ENCODE data around the gene MAP4K4. TPM values are rescaled to one million over a fixed set of nuclear protein-coding genes. Genes with fewer than 3 reads are reported as not detected.
"Not testable (repeated sequence)": the region's sequence is repeated elsewhere in the genome, so short reads cannot be mapped to it uniquely, and the experiment has no call there.

MAP4K4 gene
- polyA plus RNA-seq, 1 donor (not counting 4 experiments of a cell fraction or from before 2014, with no cell fraction given): 84.1 TPM

DNA sequence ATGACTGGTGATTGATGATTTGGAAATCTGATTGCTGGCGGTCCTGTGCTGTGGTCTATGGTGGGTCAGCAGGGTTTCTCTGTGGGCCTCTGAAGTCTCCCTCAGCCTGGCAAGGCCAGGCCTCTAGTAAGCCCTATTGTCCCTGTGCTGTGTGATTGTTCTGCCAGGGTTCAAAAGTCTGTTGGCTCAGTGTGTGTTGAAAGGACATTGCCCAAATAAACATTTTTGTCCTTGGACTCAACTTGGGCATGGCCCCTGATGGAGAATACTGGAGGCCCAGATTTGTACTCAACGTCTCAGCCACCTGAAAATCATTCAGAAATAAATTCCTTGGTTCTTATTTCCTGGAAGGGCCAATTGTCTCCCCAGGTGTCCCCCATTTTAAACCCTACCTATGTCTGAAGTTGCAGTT lies 74.4 kb downstream of the MAP4K4 start:
- Histone ChIP-seq H3K4me2 (ENCODE audit: control insufficient read depth, extremely low read depth, insufficient read depth, low read depth, low read length) (no peak overlapping the region), H3K27ac (ENCODE audit: control insufficient read depth, insufficient read depth, low read length) (no peak overlapping the region), H2AFZ (ENCODE audit: control insufficient read depth, low read length) (no peak overlapping the region), H3K9me1 (ENCODE audit: control insufficient read depth, extremely low read depth, insufficient read depth, low read length) (no peaks in the 10 kb centered on the region), H3K9me3 (ENCODE audit: control insufficient read depth, low read depth, low read length) (no peaks in the 10 kb centered on the region), H3K36me3 (ENCODE audit: control insufficient read depth in 2 of 2, extremely low read depth in 1 of 2, insufficient read depth in 2 of 2, low read length in 2 of 2) (no peaks in the 10 kb centered on the region), H3K4me3 (ENCODE audit: control insufficient read depth in 2 of 3, extremely low read depth in 1 of 3, insufficient read depth in 2 of 3, low read depth in 1 of 3, low read length in 3 of 3) (no peak overlapping the region), H3K79me2 (ENCODE audit: control insufficient read depth, insufficient read depth, low read length) (peaks cover 95% of the 10 kb centered on the region), H3K4me1 (ENCODE audit: control insufficient read depth, extremely low read depth, insufficient read depth, low read length) (peaks cover 20% of the 10 kb centered on the region), H3K9ac (ENCODE audit: control insufficient read depth, extremely low read depth, insufficient read depth, low read length) (no peak overlapping the region), H4K20me1 (ENCODE audit: control insufficient read depth, extremely low read depth, insufficient read depth, low read length) (peaks cover 2% of the 10 kb centered on the region), H3K27me3 (ENCODE audit: control insufficient read depth, extremely low read depth, insufficient read depth, low read length) (no peaks in the 10 kb centered on the region)
- no peak for FAIRE-seq
- no peak for TF ChIP-seq EZH2 (IDR thresholded peaks at IDR 0.05; ENCODE audit: low read length)
- TF ChIP-seq, protein P1, sequence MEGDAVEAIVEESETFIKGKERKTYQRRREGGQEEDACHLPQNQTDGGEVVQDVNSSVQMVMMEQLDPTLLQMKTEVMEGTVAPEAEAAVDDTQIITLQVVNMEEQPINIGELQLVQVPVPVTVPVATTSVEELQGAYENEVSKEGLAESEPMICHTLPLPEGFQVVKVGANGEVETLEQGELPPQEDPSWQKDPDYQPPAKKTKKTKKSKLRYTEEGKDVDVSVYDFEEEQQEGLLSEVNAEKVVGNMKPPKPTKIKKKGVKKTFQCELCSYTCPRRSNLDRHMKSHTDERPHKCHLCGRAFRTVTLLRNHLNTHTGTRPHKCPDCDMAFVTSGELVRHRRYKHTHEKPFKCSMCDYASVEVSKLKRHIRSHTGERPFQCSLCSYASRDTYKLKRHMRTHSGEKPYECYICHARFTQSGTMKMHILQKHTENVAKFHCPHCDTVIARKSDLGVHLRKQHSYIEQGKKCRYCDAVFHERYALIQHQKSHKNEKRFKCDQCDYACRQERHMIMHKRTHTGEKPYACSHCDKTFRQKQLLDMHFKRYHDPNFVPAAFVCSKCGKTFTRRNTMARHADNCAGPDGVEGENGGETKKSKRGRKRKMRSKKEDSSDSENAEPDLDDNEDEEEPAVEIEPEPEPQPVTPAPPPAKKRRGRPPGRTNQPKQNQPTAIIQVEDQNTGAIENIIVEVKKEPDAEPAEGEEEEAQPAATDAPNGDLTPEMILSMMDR (optimal IDR thresholded peaks at IDR 0.05 in 1 of 3, IDR thresholded peaks at IDR 0.05 in 1 of 3, conservative IDR thresholded peaks at IDR 0.05 in 1 of 3; ENCODE audit: extremely low read depth in 1 of 3, insufficient read depth in 2 of 3, low read length in 3 of 3): no peak
- dilution Hi-C loops (cut with MboI; ENCODE audit: extremely low pct_ligation_motif_present, low sequenced_read_pairs): no loop called here
- DNase-seq (ENCODE audit: low read depth, low spot score): no peak

DNA sequence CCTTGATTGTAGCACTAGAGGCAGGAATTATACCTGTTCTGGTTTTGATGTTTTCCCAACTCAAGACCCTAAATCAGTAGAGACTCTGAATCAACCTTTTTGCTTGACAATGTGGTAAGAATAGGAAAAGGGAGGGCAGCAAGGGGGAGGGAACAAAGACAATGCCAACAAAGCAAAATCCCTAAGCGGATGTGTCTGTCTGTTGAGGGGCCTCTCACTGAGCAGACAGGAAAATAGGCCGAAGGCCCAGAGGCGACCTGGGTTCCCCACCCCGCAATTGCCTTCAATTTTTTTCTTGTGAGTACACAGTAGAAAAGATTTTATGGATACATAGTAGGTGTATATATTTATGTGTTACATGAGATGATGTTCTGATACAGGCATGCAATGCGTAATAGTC lies 75.6 kb downstream of the MAP4K4 start:
- no peak for FAIRE-seq
- no peak for DNase-seq (ENCODE audit: low read depth, low spot score)
- H3K27me3 ChIP-seq (ENCODE audit: control insufficient read depth, extremely low read depth, insufficient read depth, low read length): no peaks in the 10 kb centered on the region
- H3K9ac ChIP-seq (ENCODE audit: control insufficient read depth, extremely low read depth, insufficient read depth, low read length): no peak overlapping the region
- H3K9me1 ChIP-seq (ENCODE audit: control insufficient read depth, extremely low read depth, insufficient read depth, low read length): peaks cover 1% of the 10 kb centered on the region
- dilution Hi-C loops (cut with MboI; ENCODE audit: extremely low pct_ligation_motif_present, low sequenced_read_pairs): no loop called here
- H3K36me3 ChIP-seq (ENCODE audit: control insufficient read depth in 2 of 2, extremely low read depth in 1 of 2, insufficient read depth in 2 of 2, low read length in 2 of 2): no peaks in the 10 kb centered on the region
- no peak overlapping the region for H3K27ac ChIP-seq (ENCODE audit: control insufficient read depth, insufficient read depth, low read length)
- no peaks in the 10 kb centered on the region for H3K9me3 ChIP-seq (ENCODE audit: control insufficient read depth, low read depth, low read length)
- peaks cover 11% of the 10 kb centered on the region for H3K4me1 ChIP-seq (ENCODE audit: control insufficient read depth, extremely low read depth, insufficient read depth, low read length)
- H3K79me2 ChIP-seq (ENCODE audit: control insufficient read depth, insufficient read depth, low read length): peaks cover 98% of the 10 kb centered on the region
- no peak overlapping the region for H3K4me2 ChIP-seq (ENCODE audit: control insufficient read depth, extremely low read depth, insufficient read depth, low read depth, low read length)
- no peak for TF ChIP-seq EZH2 (IDR thresholded peaks at IDR 0.05; ENCODE audit: low read length)
- TF ChIP-seq, protein P1 (optimal IDR thresholded peaks at IDR 0.05 in 1 of 3, IDR thresholded peaks at IDR 0.05 in 1 of 3, conservative IDR thresholded peaks at IDR 0.05 in 1 of 3; ENCODE audit: extremely low read depth in 1 of 3, insufficient read depth in 2 of 3, low read length in 3 of 3): no peak
- H3K4me3 ChIP-seq (ENCODE audit: control insufficient read depth in 2 of 3, extremely low read depth in 1 of 3, insufficient read depth in 2 of 3, low read depth in 1 of 3, low read length in 3 of 3): no peak overlapping the region
- peaks cover 2% of the 10 kb centered on the region for H4K20me1 ChIP-seq (ENCODE audit: control insufficient read depth, extremely low read depth, insufficient read depth, low read length)
- H2AFZ ChIP-seq (ENCODE audit: control insufficient read depth, low read length): no peak overlapping the region

DNA sequence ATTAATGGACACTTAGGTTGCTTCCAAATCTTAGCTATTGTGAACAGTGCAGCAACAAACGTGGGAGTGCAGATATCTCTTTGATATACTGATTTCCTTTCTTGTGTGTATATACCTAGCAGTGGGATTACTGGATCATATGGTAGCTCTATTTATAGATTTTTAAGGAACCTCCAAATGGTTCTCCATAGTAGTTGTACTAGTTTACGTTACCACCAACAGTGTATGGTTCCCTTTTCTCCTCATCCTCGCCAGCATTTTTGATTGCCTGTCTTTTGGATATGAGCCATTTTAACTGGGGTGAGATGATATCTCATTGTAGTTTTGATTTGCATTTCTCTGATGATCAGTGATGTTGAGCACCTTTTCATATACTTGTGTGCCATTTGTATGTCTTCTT lies 76.5 kb downstream of the MAP4K4 start:
- H3K4me2 ChIP-seq (ENCODE audit: control insufficient read depth, extremely low read depth, insufficient read depth, low read depth, low read length); H2AFZ ChIP-seq (ENCODE audit: control insufficient read depth, low read length); H3K9me3 ChIP-seq (ENCODE audit: control insufficient read depth, low read depth, low read length); FAIRE-seq; H3K9ac ChIP-seq (ENCODE audit: control insufficient read depth, extremely low read depth, insufficient read depth, low read length); H4K20me1 ChIP-seq (ENCODE audit: control insufficient read depth, extremely low read depth, insufficient read depth, low read length); DNase-seq (ENCODE audit: low read depth, low spot score); H3K9me1 ChIP-seq (ENCODE audit: control insufficient read depth, extremely low read depth, insufficient read depth, low read length); H3K4me3 ChIP-seq (ENCODE audit: control insufficient read depth in 2 of 3, extremely low read depth in 1 of 3, insufficient read depth in 2 of 3, low read depth in 1 of 3, low read length in 3 of 3); H3K36me3 ChIP-seq (ENCODE audit: control insufficient read depth in 2 of 2, extremely low read depth in 1 of 2, insufficient read depth in 2 of 2, low read length in 2 of 2); H3K27me3 ChIP-seq (ENCODE audit: control insufficient read depth, extremely low read depth, insufficient read depth, low read length); H3K27ac ChIP-seq (ENCODE audit: control insufficient read depth, insufficient read depth, low read length); dilution Hi-C loops (cut with MboI; ENCODE audit: extremely low pct_ligation_motif_present, low sequenced_read_pairs): not testable (repeated sequence)
- Histone ChIP-seq H3K79me2 (ENCODE audit: control insufficient read depth, insufficient read depth, low read length) (peaks cover 98% of the 10 kb centered on the region), H3K4me1 (ENCODE audit: control insufficient read depth, extremely low read depth, insufficient read depth, low read length) (peaks cover 11% of the 10 kb centered on the region)
